ENCODE data around the gene TLCD3B. TPM values are rescaled to one million over a fixed set of nuclear protein-coding genes. Genes with fewer than 3 reads are reported as not detected.

TLCD3B gene
- total and polyA plus RNA-seq, 2 of the 4 experiments (the other 2 are of a cell fraction): 0.19 TPM; not detected in 1

DNA sequence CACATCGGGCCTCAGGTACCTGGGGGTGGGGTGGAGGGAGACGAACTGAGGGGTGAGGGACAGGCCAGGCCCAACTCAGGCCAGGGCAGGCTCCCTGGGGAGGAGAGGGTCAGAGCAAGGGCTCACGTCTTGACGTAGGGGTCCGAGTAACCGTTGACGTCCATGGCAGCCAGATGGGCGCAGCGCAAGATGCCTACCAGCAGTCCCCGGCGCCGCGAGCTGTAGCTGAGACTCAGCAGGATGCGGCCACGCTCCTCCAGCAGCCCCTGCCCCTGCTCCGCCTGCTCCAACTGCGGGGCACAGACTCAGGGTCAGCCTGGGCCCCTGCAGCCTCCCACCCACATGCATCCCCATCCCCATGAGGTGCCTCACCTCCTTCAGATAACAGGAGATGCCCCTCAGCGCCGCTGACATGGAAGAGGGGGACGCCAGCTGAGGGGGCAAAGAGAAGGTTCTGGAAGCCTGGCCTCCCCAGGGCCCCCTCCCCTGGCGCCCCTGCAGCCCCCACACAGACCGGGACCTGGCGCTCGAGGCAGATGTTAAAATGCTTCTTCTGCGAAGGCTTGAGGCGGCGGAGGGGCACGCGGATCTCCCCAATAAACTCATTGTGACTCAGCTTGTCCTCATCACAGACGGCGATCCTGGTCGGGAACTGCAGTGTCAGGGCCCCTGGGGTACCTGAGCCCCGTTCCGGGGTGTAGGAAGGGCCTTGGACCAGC lies 24.3 kb downstream of the TLCD3B start:
- Histone ChIP-seq H4K8ac (ENCODE audit: low read depth in 2 of 2, low read length in 2 of 2) (no peak overlapping the region), H3K4ac (ENCODE audit: low read depth, low read length) (no peak overlapping the region), H3K14ac (replicated peaks; ENCODE audit: low read depth, low read length) (no peak overlapping the region), H2AFZ (replicated peaks; ENCODE audit: low read length, poor library complexity) (no peak overlapping the region), H3K27ac (ENCODE audit: insufficient read depth, low read length) (no peak overlapping the region), H3K9ac (ENCODE audit: low read depth, low read length) (no peak overlapping the region), H2BK120ac (ENCODE audit: low read depth, low read length) (no peak overlapping the region), H3K4me2 (ENCODE audit: low read depth, low read length) (no peak overlapping the region), H3K4me1 (ENCODE audit: control insufficient read depth, insufficient read depth, low read length) (no peaks in the 10 kb centered on the region; the same call in 1 of the 2 replicates), H3K18ac (ENCODE audit: low read depth, low read length) (no peak overlapping the region), H2BK20ac (ENCODE audit: low read depth, low read length) (no peak overlapping the region), H2AK9ac (replicated peaks; ENCODE audit: low read depth, low read length, poor library complexity) (no peak overlapping the region), H3K79me1 (ENCODE audit: low read depth in 1 of 2, low read length in 2 of 2) (peaks cover 0 to 2% of the 10 kb centered on the region in 2 experiments; a peak in 1 of 4 replicates), H3K36me3 (ENCODE audit: control insufficient read depth, insufficient read depth, low read length) (peaks cover 10% of the 10 kb centered on the region; the same call in 1 of the 2 replicates), H3K23ac (ENCODE audit: low read depth, low read length) (no peak overlapping the region), H3K56ac (ENCODE audit: extremely low read depth, insufficient read depth, low read length) (no peak overlapping the region), H2BK5ac (ENCODE audit: low read depth, low read length, poor library complexity, severe bottlenecking) (no peak overlapping the region), H3K27me3 (ENCODE audit: control insufficient read depth, insufficient read depth, low read length) (peaks cover 22% of the 10 kb centered on the region), H2BK15ac (ENCODE audit: low read depth, low read length) (no peak overlapping the region), H4K5ac (ENCODE audit: low read depth, low read length) (no peak overlapping the region), H2AK5ac (ENCODE audit: low read depth, low read length) (no peak overlapping the region), H3K4me3 (ENCODE audit: insufficient read depth, low read depth, low read length) (no peak overlapping the region), H4K91ac (ENCODE audit: insufficient read depth, low read depth, low read length) (no peak overlapping the region), H4K20me1 (ENCODE audit: insufficient read depth, low read length) (no peaks in the 10 kb centered on the region; the same call in 1 of the 2 replicates), H3K9me3 (ENCODE audit: control insufficient read depth, insufficient read depth, low read length) (no peaks in the 10 kb centered on the region), H3K9me1 (ENCODE audit: insufficient read depth, low read length) (no peaks in the 10 kb centered on the region)
- intact Hi-C loops (cut with micrococcal nuclease) (no loop called here), in situ Hi-C loops (cut with MboI; ENCODE audit: low sequenced_read_pairs) (no loop called here), dilution Hi-C loops (cut with HindIII; ENCODE audit: low sequenced_read_pairs, unreplicated experiment) (no loop called here)
- POLR2A ChIA-PET (ENCODE audit: unreplicated experiment): no interaction called here
- DNase-seq (no peak), ATAC-seq (ENCODE audit: low read depth) (no peak)
- no TSS peak for BruUV-seq (replicated peaks)
- 89% methylated on average over 19 of the region's 34 CpGs; no CpG with 5 or more reads in 1 of the 2 experiments for WGBS, 2 experiments (ENCODE audit: extremely low coverage in 2 of 2, insufficient read length in 1 of 2)
- TF ChIP-seq USF2 (IDR thresholded peaks at IDR 0.05; ENCODE audit: low read depth, low read length) (no peak), ELK1 (IDR thresholded peaks at IDR 0.05; ENCODE audit: borderline replicate concordance, low read depth, low read length) (no peak), MAFK (IDR thresholded peaks at IDR 0.05; ENCODE audit: low read depth, low read length) (no peak), RFX5 (IDR thresholded peaks at IDR 0.05; ENCODE audit: low read depth, low read length) (no peak), FOS (IDR thresholded peaks at IDR 0.05; ENCODE audit: low read depth, low read length) (no peak), CEBPB (IDR thresholded peaks at IDR 0.05; ENCODE audit: low read depth, low read length) (no peak), BHLHE40 (IDR thresholded peaks at IDR 0.05; ENCODE audit: low read depth, low read length) (no peak), SMC3 (IDR thresholded peaks at IDR 0.05; ENCODE audit: low read depth, low read length) (no peak), MXI1 (IDR thresholded peaks at IDR 0.05; ENCODE audit: borderline replicate concordance, low read depth, low read length) (no peak), RCOR1 (IDR thresholded peaks at IDR 0.05; ENCODE audit: insufficient replicate concordance, low read length) (no peak), MAZ (IDR thresholded peaks at IDR 0.05; ENCODE audit: borderline replicate concordance, low read depth, low read length) (no peak), CHD1 (IDR thresholded peaks at IDR 0.05; ENCODE audit: low read depth, low read length) (no peak), POLR2A (IDR thresholded peaks at IDR 0.05; ENCODE audit: low read depth, low read length) (no peak), RAD21 (IDR thresholded peaks at IDR 0.05; ENCODE audit: low read length) (no peak), NFE2L2 (IDR thresholded peaks at IDR 0.05; ENCODE audit: low read depth, low read length) (no peak)
- TF ChIP-seq, protein P1, sequence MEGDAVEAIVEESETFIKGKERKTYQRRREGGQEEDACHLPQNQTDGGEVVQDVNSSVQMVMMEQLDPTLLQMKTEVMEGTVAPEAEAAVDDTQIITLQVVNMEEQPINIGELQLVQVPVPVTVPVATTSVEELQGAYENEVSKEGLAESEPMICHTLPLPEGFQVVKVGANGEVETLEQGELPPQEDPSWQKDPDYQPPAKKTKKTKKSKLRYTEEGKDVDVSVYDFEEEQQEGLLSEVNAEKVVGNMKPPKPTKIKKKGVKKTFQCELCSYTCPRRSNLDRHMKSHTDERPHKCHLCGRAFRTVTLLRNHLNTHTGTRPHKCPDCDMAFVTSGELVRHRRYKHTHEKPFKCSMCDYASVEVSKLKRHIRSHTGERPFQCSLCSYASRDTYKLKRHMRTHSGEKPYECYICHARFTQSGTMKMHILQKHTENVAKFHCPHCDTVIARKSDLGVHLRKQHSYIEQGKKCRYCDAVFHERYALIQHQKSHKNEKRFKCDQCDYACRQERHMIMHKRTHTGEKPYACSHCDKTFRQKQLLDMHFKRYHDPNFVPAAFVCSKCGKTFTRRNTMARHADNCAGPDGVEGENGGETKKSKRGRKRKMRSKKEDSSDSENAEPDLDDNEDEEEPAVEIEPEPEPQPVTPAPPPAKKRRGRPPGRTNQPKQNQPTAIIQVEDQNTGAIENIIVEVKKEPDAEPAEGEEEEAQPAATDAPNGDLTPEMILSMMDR (conservative IDR thresholded peaks at IDR 0.05; ENCODE audit: low read depth, low read length): no peak
- CTCF ChIA-PET: no interaction called here
